ENCODE measurements around the gene KIF19.

DNA sequence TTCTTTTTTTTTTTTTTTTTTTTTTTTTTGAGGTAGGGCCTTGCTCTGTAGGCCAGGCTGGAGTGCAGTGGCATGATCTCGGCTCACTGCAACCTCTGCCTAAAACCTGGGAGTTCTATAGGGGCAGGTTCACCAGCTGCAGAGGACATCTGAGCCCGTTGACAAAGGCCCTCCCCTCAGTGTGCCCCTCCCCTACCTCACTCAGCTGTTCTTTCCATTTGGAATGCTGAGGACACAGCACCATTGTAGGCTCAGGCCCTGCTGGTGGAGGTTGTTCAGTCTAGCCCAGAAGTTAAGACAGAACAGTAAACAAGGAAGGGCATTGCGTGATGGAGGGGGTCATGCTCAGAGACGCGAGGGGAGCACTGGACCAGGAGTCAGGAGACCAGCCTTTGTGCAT lies 21.8 kb upstream of the KIF19 start:
- TF ChIP-seq EZH2phosphoT487 (IDR thresholded peaks at IDR 0.05; ENCODE audit: insufficient read depth, low read depth) (no peak), EZH2 (IDR thresholded peaks at IDR 0.05; ENCODE audit: insufficient read depth, poor library complexity, severe bottlenecking) (no peak)

Measured in GM23248 (cell line).